Measurements from ENCODE around the gene GABPA.

Gene GABPA

DNA sequence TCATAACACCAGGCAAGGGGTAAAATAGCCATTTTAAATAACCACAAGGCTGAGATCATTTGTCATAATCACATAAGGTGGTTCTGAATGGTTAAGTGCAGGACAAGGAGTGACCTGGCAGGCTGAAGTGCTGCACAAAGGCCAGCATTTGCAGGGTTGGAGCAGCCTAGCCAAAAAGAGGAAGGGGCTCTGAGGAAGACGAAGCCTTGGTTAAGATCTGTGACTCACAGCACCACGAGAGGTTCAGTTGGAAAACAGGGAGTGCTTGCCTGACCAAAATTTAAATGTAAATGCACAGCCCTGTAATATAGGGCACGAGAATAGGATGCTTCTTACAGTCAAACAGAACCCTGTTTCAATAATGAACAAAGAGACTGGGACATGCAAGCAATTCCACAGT lies 12.1 kb upstream of the GABPA start:
- no peak overlapping the region for H3K4me3 ChIP-seq (ENCODE audit: control insufficient read depth, low read depth, low read length)
- no peak for DNase-seq (ENCODE audit: low read depth)
- TF ChIP-seq, protein P1, sequence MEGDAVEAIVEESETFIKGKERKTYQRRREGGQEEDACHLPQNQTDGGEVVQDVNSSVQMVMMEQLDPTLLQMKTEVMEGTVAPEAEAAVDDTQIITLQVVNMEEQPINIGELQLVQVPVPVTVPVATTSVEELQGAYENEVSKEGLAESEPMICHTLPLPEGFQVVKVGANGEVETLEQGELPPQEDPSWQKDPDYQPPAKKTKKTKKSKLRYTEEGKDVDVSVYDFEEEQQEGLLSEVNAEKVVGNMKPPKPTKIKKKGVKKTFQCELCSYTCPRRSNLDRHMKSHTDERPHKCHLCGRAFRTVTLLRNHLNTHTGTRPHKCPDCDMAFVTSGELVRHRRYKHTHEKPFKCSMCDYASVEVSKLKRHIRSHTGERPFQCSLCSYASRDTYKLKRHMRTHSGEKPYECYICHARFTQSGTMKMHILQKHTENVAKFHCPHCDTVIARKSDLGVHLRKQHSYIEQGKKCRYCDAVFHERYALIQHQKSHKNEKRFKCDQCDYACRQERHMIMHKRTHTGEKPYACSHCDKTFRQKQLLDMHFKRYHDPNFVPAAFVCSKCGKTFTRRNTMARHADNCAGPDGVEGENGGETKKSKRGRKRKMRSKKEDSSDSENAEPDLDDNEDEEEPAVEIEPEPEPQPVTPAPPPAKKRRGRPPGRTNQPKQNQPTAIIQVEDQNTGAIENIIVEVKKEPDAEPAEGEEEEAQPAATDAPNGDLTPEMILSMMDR (IDR thresholded peaks at IDR 0.05; ENCODE audit: control insufficient read depth, insufficient read depth, low read depth, low read length, missing control alignments) = no peak

GRCh38 chr21:25732091-25732760 lies 2.5 kb upstream of the GABPA start:
- TF ChIP-seq, protein P1 (IDR thresholded peaks at IDR 0.05; ENCODE audit: control insufficient read depth, insufficient read depth, low read depth, low read length, missing control alignments) = no peak
- DNase-seq (ENCODE audit: low read depth) = no peak
- no peak overlapping the region for H3K4me3 ChIP-seq (ENCODE audit: control insufficient read depth, low read depth, low read length)

DNA sequence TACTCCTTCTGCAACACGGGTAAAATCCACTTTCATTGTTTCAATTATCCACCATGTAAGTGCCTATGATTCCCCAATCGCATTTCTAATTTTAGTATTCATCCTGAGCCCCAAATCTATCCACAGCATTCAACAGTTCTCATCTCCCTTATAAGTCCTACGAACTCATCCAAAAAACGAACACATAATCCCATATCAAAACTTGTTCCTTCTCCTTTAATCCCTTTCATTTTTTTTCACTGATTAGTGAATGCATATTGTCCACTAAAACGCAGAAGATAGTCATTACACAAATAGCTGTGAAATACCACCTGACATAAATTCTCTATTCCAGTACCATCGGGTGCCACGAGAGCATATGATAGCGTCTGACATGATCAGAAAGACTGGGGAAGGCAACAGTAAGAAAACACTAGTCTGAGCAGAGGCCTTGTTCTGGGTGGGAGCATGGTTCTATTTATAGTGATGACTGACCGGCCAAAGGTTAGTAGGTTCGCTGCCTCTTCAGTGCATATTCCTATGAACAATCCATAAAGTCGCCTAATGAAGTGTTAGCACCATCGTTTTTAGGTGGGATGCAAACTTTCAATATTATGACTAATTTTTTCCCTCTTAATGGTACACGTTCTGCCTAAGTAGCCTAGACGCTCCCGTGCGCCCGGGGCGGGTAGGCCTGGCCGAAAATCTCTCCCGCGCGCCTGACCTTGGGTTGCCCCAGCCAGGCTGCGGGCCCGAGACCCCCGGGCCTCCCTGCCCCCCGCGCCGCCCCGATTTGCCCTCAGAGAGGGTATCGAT lies 716 bp upstream of the GABPA start:
- TF ChIP-seq, protein P1 (IDR thresholded peaks at IDR 0.05; ENCODE audit: control insufficient read depth, insufficient read depth, low read depth, low read length, missing control alignments) = no peak
- H3K4me3 ChIP-seq (ENCODE audit: control insufficient read depth, low read depth, low read length) = peak overlapping the region; percentile 90
- DNase-seq (ENCODE audit: low read depth) = no peak

GRCh38 chr21:25734654-25734903 lies 193 bp upstream of the GABPA start:
- DNase-seq (ENCODE audit: low read depth) = no peak

GRCh38 chr21:25735646-25736597 lies 1.1 kb downstream of the GABPA start:
- TF ChIP-seq, protein P1 (IDR thresholded peaks at IDR 0.05; ENCODE audit: control insufficient read depth, insufficient read depth, low read depth, low read length, missing control alignments) = no peak
- DNase-seq (ENCODE audit: low read depth) = peak; percentile 24

More at GRCh38 chr21:25734654-25734903, 193 bp upstream of the GABPA start:
- H3K4me3 ChIP-seq (ENCODE audit: control insufficient read depth, low read depth, low read length) = peak overlapping the region; percentile 90
- TF ChIP-seq, protein P1 (IDR thresholded peaks at IDR 0.05; ENCODE audit: control insufficient read depth, insufficient read depth, low read depth, low read length, missing control alignments) = no peak

DNA sequence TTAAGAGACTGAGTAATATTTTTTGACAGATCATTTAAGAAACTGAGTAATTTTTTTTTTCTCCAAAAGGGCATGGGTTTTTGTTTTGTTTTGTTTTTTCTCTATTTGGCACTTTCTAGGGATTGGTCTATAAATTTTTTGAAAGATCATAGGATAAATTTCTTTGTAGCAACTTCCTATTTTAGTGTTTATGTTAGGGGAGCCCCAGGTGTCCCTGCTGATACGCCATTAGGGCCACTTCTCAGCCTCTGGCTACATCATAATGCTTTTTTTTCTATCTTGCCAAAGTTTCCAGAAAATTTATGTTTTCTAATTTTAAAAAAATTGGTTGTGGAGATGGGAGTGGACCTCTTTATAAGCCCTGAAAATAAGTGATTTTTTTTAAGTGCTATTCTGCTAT lies 2.6 kb downstream of the GABPA start:
- TF ChIP-seq, protein P1 (IDR thresholded peaks at IDR 0.05; ENCODE audit: control insufficient read depth, insufficient read depth, low read depth, low read length, missing control alignments) = no peak
- no peak for DNase-seq (ENCODE audit: low read depth)
- H3K4me3 ChIP-seq (ENCODE audit: control insufficient read depth, low read depth, low read length) = no peak overlapping the region

More at GRCh38 chr21:25735646-25736597, 1.1 kb downstream of the GABPA start:
- peak overlapping the region; percentile 90 for H3K4me3 ChIP-seq (ENCODE audit: control insufficient read depth, low read depth, low read length)
